ENCODE results near the gene ADAT2.

The ADAT2 gene

GRCh38 chr6:143376861-143377260 is 73.6 kb downstream of the ADAT2 start:
- H3K4me2 ChIP-seq (ENCODE audit: low read length) = no peak overlapping the region
- H3K9me2 ChIP-seq (replicated peaks; ENCODE audit: control insufficient read depth, low read length) = no peaks in the 10 kb centered on the region
- H3K36me3 ChIP-seq (ENCODE audit: control insufficient read depth, low read length) = no peaks in the 10 kb centered on the region
- no peak for TF ChIP-seq EZH2phosphoT487 (IDR thresholded peaks at IDR 0.05; ENCODE audit: borderline replicate concordance, low read length)
- TF ChIP-seq CTCF (IDR thresholded peaks at IDR 0.05; ENCODE audit: low read depth, low read length, poor library complexity, severe bottlenecking) = no peak
- H3K27me3 ChIP-seq (ENCODE audit: control insufficient read depth, low read length) = peaks cover 8% of the 10 kb centered on the region; the same call in 1 of the 2 replicates
- H3K4me1 ChIP-seq (ENCODE audit: control insufficient read depth, low read length) = no peaks in the 10 kb centered on the region
- no peaks in the 10 kb centered on the region for H3K79me2 ChIP-seq (ENCODE audit: control insufficient read depth, low read length)
- H4K20me1 ChIP-seq (ENCODE audit: control insufficient read depth, insufficient read depth, low read depth, low read length) = no peaks in the 10 kb centered on the region
- H3K9me3 ChIP-seq (ENCODE audit: control insufficient read depth, insufficient read depth, low read length) = no peaks in the 10 kb centered on the region
- no peaks in the 10 kb centered on the region for H3F3A ChIP-seq (ENCODE audit: control insufficient read depth, insufficient read depth)
- H3K27ac ChIP-seq (ENCODE audit: low read depth, low read length) = no peak overlapping the region
- no peak overlapping the region for H3K4me3 ChIP-seq (ENCODE audit: low read length)

GRCh38 chr6:143376375-143376774 is 74.1 kb downstream of the ADAT2 start:
- Histone ChIP-seq H3K27ac (ENCODE audit: low read depth, low read length) (no peak overlapping the region), H3K79me2 (ENCODE audit: control insufficient read depth, low read length) (no peaks in the 10 kb centered on the region), H3F3A (ENCODE audit: control insufficient read depth, insufficient read depth) (no peaks in the 10 kb centered on the region), H3K9me3 (ENCODE audit: control insufficient read depth, insufficient read depth, low read length) (no peaks in the 10 kb centered on the region), H3K4me1 (ENCODE audit: control insufficient read depth, low read length) (no peaks in the 10 kb centered on the region), H3K4me2 (ENCODE audit: low read length) (no peak overlapping the region), H3K4me3 (ENCODE audit: low read length) (no peak overlapping the region), H3K36me3 (ENCODE audit: control insufficient read depth, low read length) (no peaks in the 10 kb centered on the region), H4K20me1 (ENCODE audit: control insufficient read depth, insufficient read depth, low read depth, low read length) (no peaks in the 10 kb centered on the region), H3K9me2 (replicated peaks; ENCODE audit: control insufficient read depth, low read length) (no peaks in the 10 kb centered on the region), H3K27me3 (ENCODE audit: control insufficient read depth, low read length) (peaks cover 8% of the 10 kb centered on the region; the same call in 1 of the 2 replicates)
- TF ChIP-seq CTCF (IDR thresholded peaks at IDR 0.05; ENCODE audit: low read depth, low read length, poor library complexity, severe bottlenecking) (no peak), EZH2phosphoT487 (IDR thresholded peaks at IDR 0.05; ENCODE audit: borderline replicate concordance, low read length) (no peak)

GRCh38 chr6:143375022-143375585 is 75.4 kb downstream of the ADAT2 start:
- Histone ChIP-seq H3K4me2 (ENCODE audit: low read length) (no peak overlapping the region), H3K4me1 (ENCODE audit: control insufficient read depth, low read length) (no peaks in the 10 kb centered on the region), H3K79me2 (ENCODE audit: control insufficient read depth, low read length) (no peaks in the 10 kb centered on the region), H3K9me2 (replicated peaks; ENCODE audit: control insufficient read depth, low read length) (no peaks in the 10 kb centered on the region), H4K20me1 (ENCODE audit: control insufficient read depth, insufficient read depth, low read depth, low read length) (no peaks in the 10 kb centered on the region), H3F3A (ENCODE audit: control insufficient read depth, insufficient read depth) (no peaks in the 10 kb centered on the region), H3K36me3 (ENCODE audit: control insufficient read depth, low read length) (no peaks in the 10 kb centered on the region), H3K4me3 (ENCODE audit: low read length) (no peak overlapping the region), H3K9me3 (ENCODE audit: control insufficient read depth, insufficient read depth, low read length) (no peaks in the 10 kb centered on the region), H3K27ac (ENCODE audit: low read depth, low read length) (no peak overlapping the region), H3K27me3 (ENCODE audit: control insufficient read depth, low read length) (peaks cover 8% of the 10 kb centered on the region; the same call in 1 of the 2 replicates)
- TF ChIP-seq CTCF (IDR thresholded peaks at IDR 0.05; ENCODE audit: low read depth, low read length, poor library complexity, severe bottlenecking) (no peak), EZH2phosphoT487 (IDR thresholded peaks at IDR 0.05; ENCODE audit: borderline replicate concordance, low read length) (no peak)

All from DOHH2 (cell line).